Nephron progenitor cell (in vitro differentiated cells): ENCODE measurements around the gene KRT75.

ENCODE experiments used
- DNase-seq: peaks from one replicate; pipeline ENCODE4 v3.0.0; 2021
- H3K27ac Mint-ChIP-seq: 2 replicates; pipeline ENCODE4 v1.8.0; 2021; ENCODE audit warnings: mild to moderate bottlenecking, moderate library complexity, mixed read lengths
- H3K27me3 Mint-ChIP-seq: 2 replicates; pipeline ENCODE4 v1.8.0; 2021; ENCODE audit warnings: mild to moderate bottlenecking, low read depth, mixed read lengths; ENCODE audit not compliant: poor library complexity
- H3K36me3 Mint-ChIP-seq: 2 replicates; pipeline ENCODE4 v1.8.0; 2021; ENCODE audit warnings: low read depth, mixed read lengths
- H3K4me1 Mint-ChIP-seq: 2 replicates; pipeline ENCODE4 v1.8.0; 2021; ENCODE audit warnings: mixed read lengths
- H3K4me3 Mint-ChIP-seq: 2 replicates; pipeline ENCODE4 v1.8.0; 2021; ENCODE audit warnings: mild to moderate bottlenecking, moderate library complexity, mixed read lengths
- H3K9me3 Mint-ChIP-seq: 2 replicates; pipeline ENCODE4 v1.8.0; 2021; ENCODE audit warnings: mild to moderate bottlenecking, moderate library complexity, mixed read lengths
- CTCF ChIP-seq: fragments of 200-600 bp; sonication (generic); IDR thresholded peaks from 2 replicates; pipeline ENCODE4 v1.5.0; 2021; ENCODE audit warnings: antibody characterized with exemption

KRT75 gene

GRCh38 chr12:52377266-52377665 is 56.9 kb downstream of the KRT75 start:
- Mint-ChIP-seq H3K27me3 (no peaks in the 10 kb centered on the region), H3K36me3 (no peaks in the 10 kb centered on the region)
- no peak for TF ChIP-seq CTCF

More at GRCh38 chr12:52377266-52377665, 56.9 kb downstream of the KRT75 start:
- DNase-seq = no peak
- no peak overlapping the region for H3K27ac Mint-ChIP-seq
- H3K4me3 Mint-ChIP-seq = no peak overlapping the region
- H3K9me3 Mint-ChIP-seq = no peaks in the 10 kb centered on the region
- H3K4me1 Mint-ChIP-seq = no peaks in the 10 kb centered on the region
